GM18861 (cell line): ENCODE measurements around the gene HCFC1.

Experiments used
- ATAC-seq: cut with Tn5 transposase; IDR thresholded peaks from one replicate; pipeline ENCODE4 v1.9.1; 2021; ENCODE audit not compliant: unreplicated experiment

Gene HCFC1

DNA sequence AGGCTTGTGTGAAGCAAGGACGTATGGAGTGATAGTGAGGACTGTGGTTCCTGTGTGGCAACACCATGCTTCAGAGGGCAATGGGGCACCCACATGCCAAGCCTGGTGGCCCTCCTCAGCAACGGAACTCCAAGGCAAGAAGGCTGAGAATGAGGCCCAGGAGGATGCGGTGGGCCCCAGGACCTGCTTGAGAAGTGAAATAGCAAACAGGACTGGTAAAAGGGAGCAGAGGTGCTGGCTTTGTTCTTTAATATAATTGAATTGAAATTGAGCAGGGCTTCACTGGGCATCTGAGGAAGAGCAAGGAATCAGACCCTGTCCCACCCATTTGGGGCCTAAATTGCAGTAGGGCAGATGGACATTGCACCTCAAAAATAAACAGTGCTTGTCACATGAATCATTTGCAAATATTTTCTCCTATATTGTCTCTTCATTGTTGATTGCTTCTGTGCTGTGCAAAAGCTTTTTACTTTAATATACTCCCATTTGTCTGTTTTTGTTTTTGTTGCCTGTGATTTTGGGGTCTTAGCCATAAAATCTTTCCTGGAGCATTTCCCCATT lies 3.2 kb upstream of the HCFC1 start:
- no peak for ATAC-seq

- no peak for ATAC-seq
Measured at GRCh38 chrX:153974003-153974725, 2.5 kb upstream of the HCFC1 start.

DNA sequence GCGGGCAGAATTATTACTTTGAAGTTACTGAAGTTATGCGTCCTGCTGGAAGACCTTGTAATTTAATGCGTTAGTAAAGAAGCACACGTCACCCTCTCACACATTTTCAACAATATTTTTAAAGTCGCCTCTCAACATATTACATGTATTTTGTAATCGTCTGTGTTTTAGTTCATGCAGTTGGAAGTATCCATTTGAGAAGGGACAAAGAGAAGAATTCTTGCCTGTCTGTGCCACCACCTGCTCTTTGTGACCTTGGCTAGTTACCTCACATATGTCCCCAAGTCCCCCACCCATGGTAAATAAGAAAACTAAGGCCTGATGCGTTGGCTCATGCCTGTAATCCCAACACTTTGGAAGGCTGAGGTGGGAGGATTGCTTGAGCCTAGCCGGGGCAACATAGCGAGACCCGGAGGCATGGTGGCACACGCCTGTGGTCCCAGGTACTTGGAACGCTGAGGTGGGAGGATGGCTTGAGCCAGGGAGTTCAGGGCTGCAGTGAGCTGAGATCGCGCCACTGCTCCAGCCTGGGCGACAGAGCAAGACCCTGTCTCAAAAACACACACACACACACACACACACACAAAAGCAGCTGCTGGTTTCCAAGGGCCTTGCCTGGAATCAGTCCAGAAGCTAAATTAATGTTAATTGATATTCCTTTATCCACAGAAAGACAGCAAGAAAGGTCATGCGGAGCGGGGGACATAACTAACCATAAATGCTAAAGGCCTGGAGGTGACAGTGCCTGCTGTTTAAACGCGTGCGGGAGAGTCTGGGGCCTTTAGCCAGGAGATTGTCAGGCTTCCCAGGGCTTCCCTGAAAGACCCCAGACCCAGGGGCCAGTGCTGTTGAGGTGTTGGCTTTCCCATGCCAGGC lies 1.7 kb upstream of the HCFC1 start:
- no peak for ATAC-seq

DNA sequence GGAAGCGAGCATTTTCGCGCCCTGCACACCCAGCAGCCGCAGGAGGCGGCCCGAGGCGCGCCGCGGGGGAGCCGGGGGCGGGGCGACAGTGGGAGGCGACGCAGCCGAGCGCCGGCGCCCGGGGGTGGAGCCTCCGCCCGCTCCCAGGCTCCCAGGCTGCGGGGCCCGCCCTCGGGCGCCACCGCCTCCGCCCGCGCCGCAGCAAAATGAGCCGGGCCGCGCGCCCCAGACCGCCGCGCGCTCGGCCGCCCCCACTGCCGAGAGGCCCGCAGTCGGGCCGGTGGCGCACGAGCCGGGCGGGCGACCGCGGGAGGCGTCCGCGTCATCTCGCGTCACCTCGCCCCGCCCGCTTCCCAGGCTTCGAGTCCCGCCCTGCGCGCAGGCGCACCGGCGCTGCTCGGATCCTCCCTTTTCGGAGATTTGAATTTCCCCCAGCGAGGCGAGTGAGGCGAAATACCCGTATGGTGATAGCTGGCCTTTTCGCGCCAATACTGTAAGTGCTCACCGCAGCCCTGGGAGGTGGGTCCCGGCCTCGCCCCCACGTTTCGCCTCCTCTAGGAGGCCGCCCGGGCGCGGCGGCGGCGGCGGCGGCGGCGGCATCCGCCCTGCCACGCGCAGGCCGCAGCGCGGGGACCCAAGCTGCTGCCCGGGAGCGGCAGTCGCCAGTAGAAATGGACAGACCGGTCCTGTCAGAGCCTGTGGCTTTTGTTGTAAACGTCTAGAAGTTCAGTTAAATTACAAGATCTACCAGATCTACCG lies 929 bp upstream of the HCFC1 start, which contains the start of gene TMEM187:
Gene TMEM187, plus strand, starts transcription at position 387 of the 759 bp plus-strand sequence. CDS start 9,309 bp downstream, outside the sequence.
- peak; percentile 38 for ATAC-seq

- ATAC-seq, result peak; percentile 11
Measured at GRCh38 chrX:153971124-153971449, 531 bp downstream of the HCFC1 start.

- ATAC-seq, result no peak
Measured at GRCh38 chrX:153970357-153971123, 1.1 kb downstream of the HCFC1 start.

DNA sequence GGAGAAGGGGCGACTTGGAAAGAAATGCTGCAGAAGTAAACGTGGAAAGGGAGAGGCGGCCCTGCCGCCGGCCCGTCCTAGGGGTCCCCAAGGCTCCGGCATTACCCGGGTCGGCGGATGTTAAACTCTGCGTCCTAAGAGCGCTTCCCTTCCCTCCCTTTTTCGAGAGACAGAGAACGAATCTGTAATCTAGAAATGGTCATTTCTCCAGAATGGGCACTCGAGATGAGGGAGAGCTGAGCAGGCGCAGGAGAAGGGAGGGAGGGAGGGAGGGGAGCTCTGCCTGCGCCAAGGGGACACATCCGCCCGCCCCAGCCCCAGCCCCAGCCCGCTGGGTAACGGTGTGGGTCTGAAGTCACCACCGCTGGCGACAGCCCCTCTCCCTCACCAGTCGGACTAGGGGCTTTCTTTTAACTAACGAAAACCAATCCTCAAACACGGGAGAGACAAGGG lies 1.7 kb downstream of the HCFC1 start:
- ATAC-seq, result no peak

GRCh38 chrX:153969125-153969903 lies 2.3 kb downstream of the HCFC1 start:
- ATAC-seq, result no peak

GRCh38 chrX:153968754-153969124 lies 2.9 kb downstream of the HCFC1 start:
- no peak for ATAC-seq

- ATAC-seq, result no peak
Measured at GRCh38 chrX:153968255-153968654, 3.4 kb downstream of the HCFC1 start.

DNA sequence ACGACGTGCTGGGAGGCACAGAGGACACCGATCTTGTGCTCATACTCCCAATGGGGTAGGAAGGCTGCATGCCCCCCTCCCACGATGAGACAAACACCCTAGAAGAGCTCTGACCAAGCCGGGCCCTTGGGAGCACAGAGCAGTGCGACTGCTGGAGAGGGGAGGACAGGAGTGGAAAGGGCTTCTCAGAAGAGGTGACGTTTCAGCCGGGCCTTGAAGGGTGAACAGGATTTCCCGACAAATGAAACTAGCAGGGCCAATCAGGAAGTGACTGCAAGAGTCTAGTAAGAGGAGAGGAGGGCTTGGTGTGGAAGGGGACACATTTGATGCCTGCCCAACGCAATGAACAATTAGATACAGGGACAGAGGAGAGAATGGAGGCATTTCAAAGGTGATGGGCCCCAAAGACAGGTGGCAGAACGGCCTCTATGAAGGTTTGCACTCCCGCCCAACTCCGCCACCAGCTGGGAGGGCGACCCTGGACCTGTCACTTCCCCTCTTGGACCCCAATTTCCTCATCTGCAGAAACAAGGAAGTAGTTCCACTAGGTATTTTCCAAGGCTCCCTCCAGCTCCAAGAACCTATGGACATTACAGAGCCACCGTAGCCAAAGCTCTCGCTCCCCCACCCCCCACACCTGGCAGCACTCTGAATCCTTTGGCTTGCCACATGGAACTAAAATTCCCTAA lies 3.9 kb downstream of the HCFC1 start:
- no peak for ATAC-seq

DNA sequence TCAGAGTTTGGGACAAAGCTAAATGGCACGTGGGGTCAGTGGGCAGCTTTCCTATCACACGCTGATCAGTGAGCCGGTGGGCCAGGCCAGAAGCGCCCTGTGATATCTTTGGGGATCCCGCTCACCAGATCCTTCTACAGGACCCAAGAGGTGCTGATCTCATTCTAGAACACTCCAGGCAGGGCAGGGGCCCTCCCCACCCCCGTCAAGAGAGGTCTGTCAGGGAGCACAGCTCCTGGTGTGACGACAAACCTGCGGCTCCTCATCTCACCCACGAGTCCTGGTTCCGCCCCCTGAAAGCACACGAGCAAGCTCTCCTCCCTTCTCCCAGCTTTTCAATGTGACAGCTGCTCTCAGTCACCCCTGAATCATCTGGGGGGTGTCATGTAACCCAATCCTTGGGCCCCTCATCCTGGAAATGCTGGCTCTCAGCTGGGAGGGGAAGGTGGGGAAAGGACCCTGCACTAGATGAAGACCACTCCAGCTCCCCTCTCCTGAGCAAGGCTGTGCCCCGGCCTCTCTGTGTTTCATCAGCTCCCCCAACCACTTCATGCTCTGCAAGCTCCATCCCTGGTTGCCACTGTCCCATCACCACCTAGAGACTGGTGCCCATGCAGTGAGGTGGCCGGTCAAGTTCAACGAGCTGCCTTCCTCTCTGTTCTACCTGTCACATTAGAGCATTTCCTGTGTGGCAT lies 4.6 kb downstream of the HCFC1 start:
- ATAC-seq, result no peak

DNA sequence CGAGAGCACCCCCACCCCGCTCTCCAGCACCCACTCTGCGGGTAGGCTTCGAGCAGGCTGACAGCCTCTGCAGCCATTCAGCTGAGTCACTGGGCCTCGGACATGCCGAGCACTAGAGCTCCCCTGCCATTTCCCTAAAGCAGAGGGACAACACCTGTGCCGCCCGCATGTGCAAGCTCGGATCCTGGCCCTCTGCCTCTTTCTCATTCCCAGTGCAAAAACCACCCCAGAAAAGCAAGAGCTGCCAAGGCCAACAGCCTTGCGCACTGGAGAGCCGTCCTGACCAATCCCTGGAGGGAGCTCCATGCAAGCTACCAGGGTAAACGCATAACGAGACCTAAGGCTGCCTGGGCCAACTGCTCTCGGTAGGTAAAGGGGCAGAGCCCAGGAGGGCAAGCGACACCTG lies 5.3 kb downstream of the HCFC1 start:
- ATAC-seq, result no peak

GRCh38 chrX:153965406-153965805 lies 6.2 kb downstream of the HCFC1 start:
- no peak for ATAC-seq

- no peak for ATAC-seq
Measured at GRCh38 chrX:153964105-153964504, 7.5 kb downstream of the HCFC1 start.

DNA sequence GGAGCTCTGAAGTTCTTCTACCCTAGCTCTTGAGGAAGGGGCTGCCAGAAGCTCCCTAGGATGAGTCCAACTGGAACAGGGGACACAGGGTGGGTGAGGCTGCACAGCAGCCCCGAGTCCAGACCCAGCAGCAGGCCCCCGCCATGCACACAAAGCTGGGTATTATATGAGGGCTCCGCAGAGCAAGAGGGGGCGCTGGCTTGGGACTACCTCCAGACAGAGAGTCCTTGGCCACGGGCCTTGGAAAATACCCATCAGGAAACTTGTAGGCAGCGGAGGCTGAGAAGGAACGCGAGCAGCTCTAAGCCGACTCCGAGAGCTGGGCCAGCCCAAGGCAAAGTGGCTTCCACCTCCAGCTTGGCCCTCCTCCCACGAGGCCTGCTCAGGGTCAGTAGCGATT lies 8.1 kb downstream of the HCFC1 start:
- no peak for ATAC-seq

- ATAC-seq, result no peak
Measured at GRCh38 chrX:153961292-153961691, 10.3 kb downstream of the HCFC1 start.

GRCh38 chrX:153960786-153961185 lies 10.8 kb downstream of the HCFC1 start:
- ATAC-seq, result no peak

DNA sequence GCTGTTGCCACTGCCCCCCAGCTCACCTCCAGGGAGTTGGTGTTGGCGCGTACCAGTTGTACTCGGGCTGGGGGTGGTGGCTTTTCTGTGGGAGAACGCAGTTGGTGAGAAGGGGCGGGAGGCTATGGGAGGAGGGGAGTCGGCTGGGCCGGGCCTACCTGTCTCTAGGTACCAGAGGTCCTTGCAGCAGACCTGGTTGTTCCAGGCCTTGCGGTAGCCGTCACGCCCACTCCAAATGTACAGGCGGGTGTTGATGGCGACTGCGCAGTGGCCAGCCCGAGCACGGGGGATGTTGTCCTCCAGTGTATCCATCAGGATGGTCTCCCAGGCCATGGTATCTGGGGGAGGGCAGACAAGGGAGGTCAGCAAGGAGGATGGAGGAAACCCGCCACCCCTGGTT lies 11.5 kb downstream of the HCFC1 start:
- ATAC-seq, result no peak
